Activated T-cell treated with anti-CD3 and anti-CD28 coated beads for 1 hour (primary cell): ENCODE data around the gene SCLY.
"Not testable (repeated sequence)": the region's sequence is repeated elsewhere in the genome, so short reads cannot be mapped to it uniquely, and the experiment has no call there.

ENCODE experiments used
- DNase-seq: peaks from one replicate; pipeline ENCODE4 v3.0.0-alpha.2; 2020; ENCODE audit warnings: low read depth

SCLY gene

DNA sequence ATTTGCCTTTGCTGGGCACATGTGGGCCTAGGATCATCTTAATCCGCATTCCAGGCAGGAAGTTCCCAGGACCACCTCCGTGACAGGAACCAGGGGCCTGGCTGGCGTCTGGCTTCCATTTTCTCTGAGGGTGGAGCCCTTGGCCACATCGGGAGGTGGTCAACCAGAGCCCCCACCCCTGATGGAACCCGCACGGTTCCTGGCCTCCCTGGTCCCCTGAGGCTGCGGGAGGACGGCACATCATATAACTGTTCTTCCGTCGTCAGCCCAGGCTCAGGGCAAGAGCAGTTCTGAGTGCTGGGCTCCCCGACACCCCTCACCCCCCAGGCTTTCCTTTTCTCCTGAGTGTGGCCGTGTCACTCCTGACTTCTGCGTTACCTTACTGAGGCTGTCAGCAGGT, 52.8 kb downstream of the SCLY start:
- no peak for DNase-seq

DNA sequence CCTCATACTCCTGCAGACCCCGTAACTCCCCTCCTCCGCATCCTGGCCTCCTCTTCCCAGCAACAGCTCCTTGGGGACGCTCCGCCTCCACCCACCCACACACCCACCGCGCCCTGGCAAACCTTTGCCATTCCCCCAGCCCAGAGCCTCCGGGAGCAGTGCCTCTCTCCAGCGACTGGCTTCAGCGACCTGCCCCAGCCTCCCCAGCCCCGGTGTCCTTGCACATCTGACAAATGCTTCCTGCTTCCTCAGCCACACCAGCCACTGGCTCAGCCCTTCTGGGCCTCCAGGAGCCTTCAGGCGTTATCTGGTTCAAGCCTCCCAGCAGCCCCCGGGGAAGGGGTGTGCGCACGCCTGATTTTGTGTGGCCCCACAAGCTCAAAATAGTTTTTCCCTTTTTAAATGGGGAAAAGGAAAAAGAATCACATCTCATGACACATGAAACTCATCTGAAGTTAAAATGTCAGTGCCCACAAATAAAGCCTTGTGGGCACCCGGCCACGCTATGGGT, 53.6 kb downstream of the SCLY start:
- DNase-seq, result no peak

DNA sequence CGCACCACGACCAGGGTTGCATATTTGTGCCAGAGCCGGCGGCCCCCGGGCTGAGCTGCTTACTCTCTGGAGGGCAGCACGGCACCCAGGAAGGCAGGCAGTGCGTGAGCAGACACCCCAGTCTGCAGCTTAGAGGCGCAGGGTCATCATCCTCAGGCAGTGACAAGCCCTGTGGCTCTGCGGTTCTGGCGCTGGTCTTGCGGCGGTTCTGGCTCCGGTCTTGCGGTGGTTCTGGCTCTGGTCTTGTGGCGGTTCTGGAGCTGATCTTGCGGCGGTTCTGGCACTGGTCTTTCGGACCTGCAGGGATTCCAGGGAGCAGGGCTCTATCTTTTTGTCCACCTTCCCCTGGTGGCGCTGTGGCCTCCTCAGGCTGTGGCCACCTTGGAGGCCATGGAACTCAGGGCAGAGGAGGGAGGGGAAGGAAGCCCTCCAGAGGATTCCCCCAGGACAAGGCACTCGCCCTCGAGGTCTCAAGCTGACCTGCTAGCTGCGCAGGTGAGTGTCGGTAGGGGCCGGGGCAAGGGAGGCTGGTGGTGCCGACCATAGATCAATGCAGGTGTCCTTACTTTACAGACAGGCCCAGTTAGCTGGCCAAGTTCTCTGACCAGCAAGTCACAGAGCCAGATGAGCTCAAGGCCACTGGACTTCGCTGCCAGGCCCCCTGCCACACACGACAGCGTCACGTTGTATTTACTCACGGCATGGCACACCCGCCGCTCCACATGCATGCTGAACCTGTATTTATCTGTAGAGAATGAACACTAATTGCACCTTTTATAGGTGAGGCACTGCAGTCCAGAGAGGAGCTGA, 54.3 kb downstream of the SCLY start:
- no peak for DNase-seq

DNA sequence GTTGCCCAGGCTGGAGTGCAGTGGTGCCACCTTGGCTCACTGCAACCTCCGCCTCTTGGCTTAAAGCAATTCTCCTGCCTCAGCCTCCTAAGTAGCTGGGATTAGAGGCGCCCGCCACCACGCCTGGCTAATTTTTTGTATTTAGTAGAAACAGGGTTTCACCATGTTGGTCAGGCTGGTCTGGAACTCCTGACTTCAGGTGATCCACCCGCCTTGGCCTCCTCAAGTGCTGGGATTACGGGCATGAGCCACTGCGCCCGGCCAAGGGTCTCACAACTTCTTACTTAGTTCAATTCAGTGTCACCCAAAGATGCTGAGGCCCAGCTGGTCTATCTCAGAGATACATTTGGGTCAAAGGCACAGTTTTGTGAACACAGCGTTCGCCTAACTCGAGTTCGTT, 54.9 kb downstream of the SCLY start:
- not testable (repeated sequence) for DNase-seq

DNA sequence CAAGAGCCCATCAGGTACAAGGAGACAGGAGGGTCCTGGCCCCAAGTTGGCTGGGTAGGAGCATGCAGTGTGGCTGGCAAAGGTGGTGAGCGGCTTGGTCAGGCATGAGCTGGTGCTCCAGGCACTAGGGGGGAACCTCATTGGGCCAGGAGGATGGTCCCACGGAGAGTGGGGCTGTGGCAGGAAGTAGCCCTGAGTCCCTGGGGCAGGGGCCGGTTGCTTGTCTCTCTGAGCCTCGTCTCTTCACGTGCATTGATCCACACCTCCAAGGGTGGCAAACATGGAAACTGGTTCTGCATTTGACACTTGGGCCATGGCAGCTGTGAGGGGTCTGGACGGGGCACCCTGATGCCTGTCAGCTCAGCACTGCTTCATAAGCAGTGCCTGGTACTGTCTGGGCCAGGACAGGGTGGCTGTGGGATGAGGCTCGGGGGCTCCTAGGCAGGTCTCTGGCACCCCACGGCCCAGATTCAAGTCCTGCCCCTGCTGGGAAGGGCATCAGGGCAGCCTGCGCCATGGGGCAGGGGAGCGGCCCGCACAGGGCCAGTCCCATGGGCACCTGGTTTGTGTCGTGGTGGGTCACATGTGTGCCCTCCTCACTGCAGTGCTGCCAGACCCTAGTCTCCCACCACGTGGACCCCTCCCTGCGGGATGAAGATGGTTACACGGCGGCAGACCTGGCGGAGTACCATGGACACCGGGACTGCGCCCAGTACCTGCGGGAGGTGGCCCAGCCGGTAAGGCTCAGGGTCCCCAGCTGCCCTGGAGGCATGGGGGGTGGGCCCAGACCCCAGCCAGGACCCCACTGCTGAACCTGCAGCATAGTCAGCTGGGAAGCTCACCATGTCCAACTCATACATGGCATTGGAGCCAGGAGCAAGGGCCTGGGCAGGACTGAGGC, 55.7 kb downstream of the SCLY start:
- no peak for DNase-seq

DNA sequence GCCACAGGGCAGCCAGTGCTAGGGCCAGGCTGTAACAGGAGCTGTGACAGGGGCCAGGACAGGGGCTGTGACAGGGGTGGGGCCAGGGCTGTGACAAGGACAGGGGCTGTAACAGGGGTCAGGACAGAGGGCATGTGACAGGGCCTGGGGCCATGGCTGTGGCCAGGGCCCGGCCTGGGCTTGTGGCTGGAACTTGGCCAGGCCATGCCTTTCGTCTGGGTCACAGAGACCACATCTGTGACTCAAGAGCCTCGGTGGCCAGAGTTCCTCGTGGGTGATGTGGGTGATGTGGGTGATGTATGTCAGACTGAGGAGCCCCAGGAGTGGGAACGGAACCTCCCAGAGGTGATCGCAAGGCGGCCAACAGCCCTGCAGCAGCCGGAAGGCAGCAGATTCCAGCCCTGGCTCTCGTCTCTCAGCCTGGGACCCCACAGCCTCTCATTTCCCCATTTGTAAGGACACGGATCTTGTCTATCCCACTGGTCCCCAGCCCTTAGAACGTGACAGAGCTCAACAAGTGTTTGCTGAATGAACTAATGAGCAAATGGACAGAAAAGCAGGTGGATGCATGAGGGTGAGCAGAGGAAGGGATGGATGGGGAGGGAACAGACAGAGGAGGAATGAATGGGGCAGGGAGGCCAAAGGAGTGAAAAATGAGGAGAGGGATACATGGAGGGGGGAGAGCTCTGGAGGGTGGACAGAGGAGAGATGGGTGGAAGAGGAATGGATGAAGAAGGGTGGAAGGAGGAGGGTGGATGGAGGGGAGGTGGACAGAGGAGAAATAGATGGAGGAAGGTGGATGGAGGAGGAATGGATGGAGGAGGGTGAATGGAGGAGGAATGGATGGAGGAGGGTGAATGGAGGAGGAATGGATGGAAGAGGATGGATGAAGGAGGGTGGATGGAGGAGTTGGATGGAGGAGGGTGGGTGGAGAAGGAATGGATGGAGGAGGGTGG, 56.7 kb downstream of the SCLY start:
- DNase-seq, result no peak

DNA sequence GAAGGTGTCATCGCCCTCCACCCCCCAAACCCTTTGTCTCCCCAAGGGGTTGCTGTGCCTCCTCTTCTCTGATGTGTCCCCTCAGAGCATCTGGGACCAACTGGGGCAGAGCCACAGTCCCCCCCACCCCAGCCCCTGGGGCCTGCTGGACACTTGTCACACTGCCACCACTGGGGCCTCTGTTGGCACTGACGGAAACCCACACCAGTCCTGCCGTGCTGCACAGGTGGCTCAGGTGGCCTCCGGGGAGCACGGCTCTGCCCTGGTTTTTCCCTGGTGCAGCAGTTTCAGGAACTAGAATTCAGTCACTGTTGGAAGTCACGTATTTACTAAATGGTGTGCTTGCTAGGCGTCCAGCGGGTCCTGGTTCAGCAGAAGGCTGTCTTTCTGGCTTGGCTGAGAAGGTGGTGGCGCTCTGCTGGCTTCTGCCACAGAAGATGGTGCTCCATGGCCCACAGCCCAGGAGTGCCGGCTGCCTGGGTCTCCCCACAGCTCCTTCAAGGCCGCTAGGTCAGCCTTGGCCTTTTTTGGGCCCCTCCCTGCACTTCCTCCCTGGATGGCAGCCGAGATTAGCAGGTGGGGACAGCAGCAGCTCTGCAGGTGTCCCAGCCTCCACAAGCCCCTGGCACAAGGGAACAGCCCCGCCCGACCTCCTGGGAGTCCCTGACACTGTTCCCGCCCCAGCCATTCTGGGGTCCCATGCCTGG, 59.1 kb downstream of the SCLY start:
- no peak for DNase-seq

DNA sequence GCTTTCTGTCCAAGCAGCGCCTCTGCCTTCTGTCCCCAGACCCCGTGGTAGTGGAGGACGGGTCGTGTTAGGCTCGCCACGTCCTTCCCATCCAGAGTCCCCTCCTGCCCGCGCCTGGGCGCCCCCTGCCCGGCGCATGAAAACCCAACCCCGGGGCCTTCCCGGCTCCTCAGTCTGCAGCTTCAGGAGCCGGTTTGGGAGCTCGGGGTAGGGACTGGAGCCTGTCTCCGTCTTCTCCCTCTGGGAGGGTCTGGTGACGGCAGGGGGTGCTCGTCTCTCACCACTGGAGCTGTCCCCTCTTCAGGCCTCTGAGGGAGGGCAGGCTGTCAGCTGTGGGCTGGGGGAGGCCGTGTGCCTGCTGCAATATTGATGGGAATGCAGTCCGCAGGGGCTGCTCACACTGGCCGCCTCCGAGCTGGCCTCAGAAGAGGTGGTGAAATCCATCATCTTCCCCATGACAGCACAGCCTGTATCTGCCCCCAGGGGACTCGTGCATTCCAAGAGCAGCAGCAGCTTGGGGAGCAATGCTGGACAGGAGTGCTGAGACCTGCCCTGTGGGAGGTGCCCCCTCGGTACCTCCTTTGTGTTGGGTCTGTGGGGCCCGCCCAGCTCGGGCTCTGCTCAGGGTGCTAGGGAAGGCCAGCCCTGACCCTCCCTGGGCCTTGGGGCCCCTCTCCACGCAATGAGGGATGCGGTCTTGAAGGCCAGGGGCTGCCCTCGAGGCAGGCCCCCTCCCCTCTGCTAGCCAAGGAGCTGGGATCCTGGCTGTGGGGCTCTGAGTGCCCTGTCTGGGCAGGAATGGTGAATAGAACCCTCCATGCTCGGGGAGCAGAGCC, 59.9 kb downstream of the SCLY start:
- DNase-seq, result no peak

DNA sequence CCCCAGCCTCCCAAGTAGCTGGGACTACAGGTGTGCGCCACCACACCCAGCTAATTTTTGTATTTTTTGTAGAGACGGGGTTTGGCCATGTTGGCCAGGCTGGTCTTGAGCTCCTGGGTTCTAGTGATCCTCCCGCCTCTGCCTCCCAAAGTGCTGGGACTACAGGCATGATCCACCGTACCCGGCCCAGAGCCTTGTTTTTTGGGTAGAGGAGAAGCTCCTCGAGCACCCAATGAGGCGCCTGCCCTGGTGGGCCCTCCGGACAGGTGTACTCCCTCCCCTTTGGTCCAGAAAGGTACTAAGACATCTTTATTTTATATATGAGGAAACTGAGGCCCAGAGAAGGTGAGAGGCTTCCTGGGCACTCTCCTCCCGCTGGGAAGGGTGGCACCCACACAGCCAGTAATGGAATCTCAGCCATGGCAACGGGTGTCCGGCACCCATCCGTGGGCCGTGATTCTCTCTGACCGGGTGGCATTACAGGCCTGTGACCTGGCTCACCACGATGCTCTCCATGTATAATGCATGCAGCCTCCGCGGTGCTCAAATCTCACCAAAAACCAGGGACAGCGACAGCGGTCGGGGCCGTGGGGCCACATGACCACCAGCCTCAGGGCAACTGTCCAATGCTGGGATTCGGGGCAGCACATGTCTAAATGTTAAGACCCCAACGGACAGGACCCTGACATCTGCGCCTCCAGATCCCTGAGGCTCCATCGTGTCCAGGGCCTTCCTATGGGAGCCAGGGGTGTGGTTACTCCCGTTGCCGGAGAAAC, 60.9 kb downstream of the SCLY start:
- DNase-seq, result no peak

DNA sequence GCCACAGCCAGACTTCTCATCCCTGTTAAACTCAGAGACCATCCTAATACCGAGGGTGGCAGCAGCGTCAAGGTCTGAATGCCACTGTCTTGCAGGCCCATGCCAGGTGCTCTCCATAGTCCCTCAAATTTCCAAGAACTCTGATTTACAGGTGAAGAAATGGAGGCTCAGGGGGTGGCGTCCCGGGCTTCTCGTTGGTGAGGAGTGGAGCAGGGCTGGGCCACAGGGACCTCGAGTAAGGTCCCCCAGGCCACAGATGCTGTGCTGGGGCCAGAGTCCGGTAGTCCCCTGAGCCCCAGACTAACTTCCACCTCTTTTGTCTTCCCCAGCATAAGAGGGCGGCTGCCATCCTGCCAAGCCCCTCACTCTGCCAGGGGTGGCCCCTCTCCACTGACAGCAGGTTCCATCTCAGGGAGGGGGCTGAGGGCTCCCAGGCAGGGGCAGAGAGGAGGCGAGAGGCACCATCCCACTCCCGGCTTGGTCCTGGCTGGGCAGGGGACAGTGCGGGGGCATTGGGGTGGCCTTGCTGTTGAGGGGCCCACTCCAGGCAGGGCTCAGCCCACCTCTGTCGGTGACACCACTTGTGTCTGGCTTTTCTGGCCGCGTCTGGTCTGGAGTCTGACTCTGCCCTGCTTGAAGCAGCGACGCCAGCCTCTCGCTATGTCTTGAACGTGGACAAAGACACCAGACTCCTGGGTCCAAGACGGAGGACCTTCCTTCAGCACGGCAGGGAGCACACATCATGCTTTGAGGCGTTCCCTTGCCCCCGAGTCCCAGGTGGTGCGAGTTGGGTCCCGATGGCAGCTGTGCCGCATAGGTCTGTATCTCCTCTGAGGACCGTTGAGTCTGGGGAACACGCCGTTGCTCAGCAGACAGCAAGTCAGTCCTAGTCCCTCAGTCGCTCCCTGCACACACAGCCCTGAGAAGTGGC, 61.8 kb downstream of the SCLY start:
- no peak for DNase-seq

DNA sequence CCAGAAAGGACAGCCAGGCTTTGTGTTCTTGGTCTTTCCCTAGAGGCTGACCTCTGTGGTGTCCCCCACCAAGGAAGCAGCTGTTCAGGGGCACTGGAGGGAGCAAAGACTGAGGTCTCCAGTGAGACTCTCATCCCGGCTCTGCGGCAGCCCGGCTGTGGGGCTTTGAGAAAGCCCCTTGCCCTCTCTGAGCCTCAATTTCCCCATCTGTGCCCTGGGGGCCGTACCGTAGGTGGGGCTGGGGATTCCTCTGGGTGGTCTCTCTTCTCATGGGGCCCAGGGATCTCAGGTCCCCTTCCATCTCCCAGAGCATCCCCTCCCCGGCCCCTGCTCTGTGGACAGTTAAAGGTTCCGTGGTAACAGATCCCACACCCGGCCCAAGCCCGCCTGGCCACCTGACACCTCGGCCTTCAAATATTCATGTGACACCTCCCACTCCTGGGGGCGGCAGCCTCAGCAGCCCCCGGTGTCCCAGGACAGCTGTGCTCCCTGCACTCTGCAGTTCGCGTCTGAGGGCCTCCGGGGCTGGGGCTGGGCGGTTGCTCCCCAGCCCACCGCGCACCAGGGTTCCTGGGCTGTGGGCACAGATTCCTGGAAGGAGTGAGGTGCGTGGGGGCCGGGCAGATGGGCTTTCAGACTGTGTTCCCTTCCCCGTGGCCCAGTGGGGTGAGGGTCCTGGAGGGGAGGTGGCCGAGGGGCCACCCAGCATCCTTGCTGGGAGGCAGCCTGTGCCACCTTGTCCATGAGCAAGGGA, 62.6 kb downstream of the SCLY start:
- DNase-seq, result no peak

DNA sequence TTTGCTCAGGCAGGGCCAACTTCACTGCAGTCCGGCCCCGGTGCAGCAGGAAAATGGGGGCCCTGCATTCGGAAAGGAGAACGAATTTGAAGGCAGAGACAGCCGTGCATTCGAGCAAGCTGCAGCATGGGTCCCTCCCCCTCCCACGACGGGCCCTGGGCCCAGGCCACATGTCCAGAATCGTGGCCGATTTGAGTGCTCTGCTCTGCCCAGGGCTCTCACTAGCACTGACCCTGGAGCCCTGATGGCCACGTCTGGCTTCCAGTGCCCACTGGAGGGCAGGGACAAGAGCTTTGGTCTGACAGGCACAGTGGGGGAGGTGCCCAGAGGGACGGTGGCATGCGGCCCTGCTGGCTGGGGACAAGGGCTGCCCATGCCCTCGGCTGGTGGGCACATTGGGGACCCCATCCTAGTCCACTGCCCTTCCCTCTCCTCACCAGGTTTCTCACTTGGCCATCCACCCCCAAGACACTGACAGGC, 63.2 kb downstream of the SCLY start:
- no peak for DNase-seq

DNA sequence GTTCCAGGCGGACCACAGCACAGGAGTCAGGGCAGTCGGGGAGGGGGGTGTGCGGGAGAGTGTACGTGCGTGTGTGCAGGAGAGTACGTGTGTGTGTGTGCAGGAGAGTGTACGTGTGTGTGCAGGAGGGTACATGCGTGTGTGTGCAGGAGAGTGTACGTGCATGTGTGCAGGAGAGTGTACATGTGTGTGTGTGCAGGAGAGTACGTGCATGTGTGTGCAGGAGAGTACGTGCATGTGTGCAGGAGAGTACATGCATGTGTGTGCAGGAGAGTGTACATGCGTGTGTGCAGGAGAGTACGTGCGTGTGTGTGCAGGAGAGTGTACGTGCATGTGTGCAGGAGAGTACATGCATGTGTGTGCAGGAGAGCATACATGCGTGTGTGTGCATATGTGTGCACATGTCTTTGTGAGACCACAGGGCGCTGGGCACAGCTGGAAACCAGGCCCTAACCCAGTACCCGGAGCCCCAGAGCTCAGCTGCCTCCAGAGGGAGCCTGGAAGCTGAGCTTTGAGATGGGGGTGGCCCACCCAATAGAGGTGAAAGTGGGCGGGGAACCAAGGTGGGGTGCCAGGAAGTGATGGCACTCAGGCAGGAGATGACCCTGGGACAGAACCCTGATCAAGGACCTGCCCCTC, 63.8 kb downstream of the SCLY start:
- DNase-seq, result no peak

DNA sequence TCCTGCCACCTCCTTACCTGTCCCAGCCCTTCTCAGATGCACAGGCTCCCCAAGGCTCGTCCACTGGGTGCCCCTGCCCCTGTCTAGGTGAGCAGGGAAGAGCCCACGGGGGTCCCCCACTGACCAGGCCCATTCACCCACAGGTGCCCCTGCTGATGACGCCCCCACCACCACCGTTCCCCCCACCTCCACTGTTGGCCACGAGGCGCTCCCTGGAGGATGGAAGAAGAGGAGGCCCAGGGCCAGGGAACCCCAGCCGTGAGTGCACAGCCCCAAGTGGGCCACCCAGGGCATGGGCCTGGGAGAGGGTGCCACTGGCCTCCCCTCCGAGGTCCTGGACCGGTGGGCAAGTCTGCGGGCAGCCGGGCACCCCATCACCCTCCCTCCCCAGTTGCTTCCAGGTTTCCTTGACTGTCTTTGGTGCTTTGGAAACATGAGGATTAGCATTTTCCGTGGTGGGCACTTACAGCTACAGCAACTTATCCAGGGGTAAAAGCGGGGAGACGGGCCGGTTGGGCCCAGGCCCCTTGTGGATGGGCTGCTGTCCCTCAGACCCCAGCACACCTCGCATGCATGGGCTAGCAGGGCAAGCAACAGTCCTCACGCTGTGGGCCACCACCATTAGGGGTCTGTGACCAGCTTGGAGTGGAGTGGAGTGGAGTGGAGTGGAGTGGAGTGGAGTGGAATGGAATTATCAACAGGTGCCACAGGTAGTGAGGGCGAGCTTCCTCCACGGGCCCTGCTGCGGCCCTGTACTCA, 64.5 kb downstream of the SCLY start:
- no peak for DNase-seq

DNA sequence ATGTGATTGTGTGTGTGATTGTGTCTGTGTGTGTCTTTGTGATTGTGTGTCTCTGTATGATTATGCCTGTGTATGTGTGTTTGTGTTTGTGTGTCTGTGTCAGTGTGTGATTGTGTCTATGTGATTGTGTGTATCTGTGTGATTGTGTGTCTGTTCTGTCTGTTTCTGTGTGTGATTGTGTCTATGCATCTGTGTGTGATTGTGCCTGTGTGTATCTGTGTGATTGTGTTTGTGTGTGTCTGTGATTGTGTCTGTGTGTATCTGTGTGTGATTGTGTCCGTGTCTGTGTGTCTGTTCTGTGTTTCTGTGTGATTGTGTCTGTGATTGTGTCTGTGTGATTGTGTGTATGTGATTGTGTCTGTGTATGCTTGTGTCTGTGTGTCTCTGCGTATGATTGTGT, 65.5 kb downstream of the SCLY start:
- DNase-seq, result no peak

DNA sequence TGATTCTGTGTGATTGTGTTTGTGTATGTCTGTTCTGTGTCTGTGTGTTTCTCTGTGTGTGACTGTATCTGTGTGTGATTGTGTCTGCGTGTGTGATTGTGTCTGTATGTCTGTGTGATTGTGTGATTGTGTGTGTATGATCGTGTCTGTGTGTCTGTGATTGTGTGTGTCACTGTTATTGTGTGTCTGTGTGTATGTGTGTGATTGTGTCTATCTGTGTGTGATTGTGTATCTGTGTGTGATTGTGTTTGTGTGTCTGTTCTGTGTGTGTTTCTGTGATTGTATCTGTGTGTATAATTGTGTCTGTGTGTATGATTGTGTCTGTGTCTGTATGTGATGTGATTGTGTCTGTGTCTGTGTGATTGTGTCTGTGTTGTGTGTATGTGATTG, 66.0 kb downstream of the SCLY start:
- no peak for DNase-seq
